ENCODE data around the gene KSR2.

The KSR2 gene

DNA sequence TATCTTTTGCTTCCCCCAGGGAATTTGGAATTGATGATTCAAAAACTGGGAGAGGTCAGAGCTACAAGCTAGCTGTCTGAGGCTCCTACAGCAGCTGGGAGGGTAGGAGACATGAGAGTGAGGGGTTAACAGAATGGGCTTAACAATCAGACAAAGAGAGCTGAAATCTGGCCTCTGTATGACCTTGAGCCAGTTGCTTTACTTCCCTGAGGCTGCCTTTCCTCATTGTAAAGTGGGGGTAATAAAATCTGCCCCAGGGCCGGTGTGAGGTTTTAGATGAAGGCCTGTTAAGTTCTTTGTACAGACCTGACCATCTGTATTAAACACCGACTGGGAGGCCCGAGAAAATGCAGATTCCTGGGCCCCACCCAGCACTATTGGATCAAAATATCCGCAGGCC lies 443.0 kb downstream of the KSR2 start:
- no peak overlapping the region for H3K27ac Mint-ChIP-seq
- H3K27me3 Mint-ChIP-seq: no peaks in the 10 kb centered on the region
- no peak overlapping the region for H3K4me3 Mint-ChIP-seq
- no peaks in the 10 kb centered on the region for H3K36me3 Mint-ChIP-seq
- H3K4me1 Mint-ChIP-seq: no peaks in the 10 kb centered on the region
- H3K9me3 Mint-ChIP-seq: peaks cover 3% of the 10 kb centered on the region
- no peak for ATAC-seq

DNA sequence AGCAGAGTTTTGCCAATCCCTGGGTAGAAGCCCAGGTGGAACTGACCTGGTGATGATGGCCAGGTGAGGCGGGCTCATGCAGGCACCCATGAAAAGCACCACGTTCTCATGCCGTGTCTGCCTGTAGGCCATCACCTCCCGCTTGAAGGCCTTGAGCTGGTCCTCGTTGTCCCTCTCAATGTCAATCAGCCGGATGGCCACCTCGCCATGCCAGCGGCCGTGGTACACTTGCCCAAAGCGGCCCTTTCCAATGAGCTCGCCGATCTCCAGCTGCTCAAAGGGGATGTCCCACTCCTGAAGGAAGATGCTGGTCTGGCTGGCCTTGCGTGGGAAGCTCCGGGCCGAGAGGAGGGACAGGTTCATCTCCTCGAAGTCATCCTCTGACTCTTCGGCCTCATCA lies 444.0 kb downstream of the KSR2 start:
- Mint-ChIP-seq H3K4me3 (no peak overlapping the region), H3K27me3 (no peaks in the 10 kb centered on the region), H3K36me3 (no peaks in the 10 kb centered on the region), H3K4me1 (no peaks in the 10 kb centered on the region), H3K9me3 (peaks cover 3% of the 10 kb centered on the region), H3K27ac (no peak overlapping the region)
- no peak for ATAC-seq

- ATAC-seq: no peak
- Mint-ChIP-seq H3K9me3 (peaks cover 3% of the 10 kb centered on the region), H3K27ac (no peak overlapping the region), H3K4me3 (no peak overlapping the region), H3K36me3 (no peaks in the 10 kb centered on the region), H3K27me3 (no peaks in the 10 kb centered on the region), H3K4me1 (no peaks in the 10 kb centered on the region)
Measured at GRCh38 chr12:117523971-117524370, 444.8 kb downstream of the KSR2 start.

GRCh38 chr12:117522559-117522958 lies 446.2 kb downstream of the KSR2 start:
- no peaks in the 10 kb centered on the region for H3K36me3 Mint-ChIP-seq
- no peaks in the 10 kb centered on the region for H3K27me3 Mint-ChIP-seq
- peaks cover 4% of the 10 kb centered on the region for H3K9me3 Mint-ChIP-seq
- no peak overlapping the region for H3K4me3 Mint-ChIP-seq
- no peak overlapping the region for H3K27ac Mint-ChIP-seq
- H3K4me1 Mint-ChIP-seq: no peaks in the 10 kb centered on the region
- ATAC-seq: no peak

GRCh38 chr12:117521867-117522266 lies 446.9 kb downstream of the KSR2 start:
- Mint-ChIP-seq H3K27ac (no peak overlapping the region), H3K9me3 (peaks cover 7% of the 10 kb centered on the region), H3K36me3 (no peaks in the 10 kb centered on the region), H3K27me3 (no peaks in the 10 kb centered on the region), H3K4me3 (no peak overlapping the region), H3K4me1 (no peaks in the 10 kb centered on the region)
- no peak for ATAC-seq

GRCh38 chr12:117521346-117521745 lies 447.4 kb downstream of the KSR2 start:
- H3K4me3 Mint-ChIP-seq: no peak overlapping the region
- no peaks in the 10 kb centered on the region for H3K4me1 Mint-ChIP-seq
- ATAC-seq: no peak
- H3K27me3 Mint-ChIP-seq: no peaks in the 10 kb centered on the region
- no peaks in the 10 kb centered on the region for H3K36me3 Mint-ChIP-seq
- H3K27ac Mint-ChIP-seq: no peak overlapping the region
- peaks cover 7% of the 10 kb centered on the region for H3K9me3 Mint-ChIP-seq

DNA sequence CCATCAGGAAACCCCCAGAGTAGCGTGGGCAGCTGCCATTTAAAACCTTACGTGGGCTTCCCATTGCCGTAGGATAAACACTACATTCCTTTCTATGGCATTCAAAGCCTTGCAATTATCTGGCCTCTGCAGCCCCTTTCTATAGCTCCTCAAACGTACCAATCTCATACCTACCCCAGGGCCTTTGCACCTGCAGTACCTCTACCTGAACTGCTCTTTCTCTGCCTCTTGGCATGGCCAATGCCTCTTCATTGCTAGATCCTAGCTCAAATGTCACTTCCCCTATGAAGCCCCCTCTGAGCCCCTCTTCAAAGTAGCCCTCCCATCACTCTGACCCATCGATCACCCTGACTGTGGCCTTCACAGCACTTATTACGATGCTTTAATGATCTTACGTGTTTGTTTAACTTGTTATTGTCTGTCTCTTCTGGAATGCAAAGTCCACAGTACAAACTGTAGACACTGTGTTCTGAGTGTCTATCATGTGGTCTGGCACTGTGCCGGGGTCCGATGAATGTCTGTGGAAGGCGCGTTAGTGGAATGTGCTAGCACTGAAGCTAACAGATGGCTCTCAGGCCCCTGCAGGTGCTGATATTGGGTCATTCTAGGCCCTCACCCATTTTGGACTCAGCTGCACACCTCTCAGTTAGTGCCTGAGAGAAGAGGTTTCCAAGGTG lies 450.1 kb downstream of the KSR2 start:
- ATAC-seq: no peak
- Mint-ChIP-seq H3K27me3 (no peaks in the 10 kb centered on the region), H3K4me1 (no peaks in the 10 kb centered on the region), H3K9me3 (peaks cover 12% of the 10 kb centered on the region), H3K27ac (no peak overlapping the region), H3K36me3 (no peaks in the 10 kb centered on the region), H3K4me3 (no peak overlapping the region)

DNA sequence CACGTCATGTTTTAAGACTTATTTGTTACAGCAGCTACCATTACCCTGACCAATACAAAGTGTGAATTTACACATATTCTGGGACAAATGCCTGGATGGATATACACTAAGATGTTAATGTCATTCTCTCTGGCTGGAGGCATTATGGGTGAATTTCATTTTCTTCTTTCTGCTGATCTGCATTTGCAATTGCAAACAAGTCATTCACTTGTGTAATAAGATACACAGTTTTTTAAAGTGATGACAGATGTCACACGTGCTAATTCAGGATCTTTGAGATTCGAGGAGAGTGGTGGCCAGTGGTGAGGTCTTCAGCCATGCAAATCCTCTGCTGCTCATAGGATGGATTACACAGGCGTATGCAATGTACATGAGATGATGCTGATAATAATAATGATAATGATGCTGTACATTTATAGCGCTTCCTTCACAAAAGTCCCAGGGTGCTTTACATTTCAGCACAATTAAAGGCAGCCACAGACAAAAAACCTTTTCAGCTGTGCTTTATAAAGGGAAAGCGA lies 451.5 kb downstream of the KSR2 start:
- H3K9me3 Mint-ChIP-seq: peaks cover 12% of the 10 kb centered on the region
- H3K4me3 Mint-ChIP-seq: no peak overlapping the region
- H3K36me3 Mint-ChIP-seq: no peaks in the 10 kb centered on the region
- H3K27ac Mint-ChIP-seq: no peak overlapping the region
- no peak for ATAC-seq
- H3K4me1 Mint-ChIP-seq: no peaks in the 10 kb centered on the region
- no peaks in the 10 kb centered on the region for H3K27me3 Mint-ChIP-seq

DNA sequence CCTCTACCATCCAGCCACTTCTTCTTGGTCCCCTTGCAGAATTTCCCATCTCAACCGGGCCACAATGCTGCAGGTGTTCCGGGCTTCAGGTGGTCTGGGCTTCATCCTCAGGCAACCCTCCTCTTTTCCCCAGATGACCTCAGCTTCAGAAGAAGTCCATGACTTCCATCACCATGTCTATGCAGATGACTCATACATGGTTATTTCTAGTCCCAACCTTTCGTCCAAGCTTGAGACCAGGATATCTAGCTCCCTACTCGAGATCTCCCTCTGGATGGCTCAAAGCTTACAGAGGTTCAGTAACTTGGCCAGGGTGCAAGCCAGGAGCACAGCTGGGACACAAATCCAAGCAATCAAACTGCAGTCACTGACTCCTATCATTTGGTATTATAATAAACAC lies 452.8 kb downstream of the KSR2 start:
- no peak overlapping the region for H3K27ac Mint-ChIP-seq
- no peaks in the 10 kb centered on the region for H3K36me3 Mint-ChIP-seq

GRCh38 chr12:117514016-117514415 lies 454.8 kb downstream of the KSR2 start:
- no peak overlapping the region for H3K4me3 Mint-ChIP-seq
- no peaks in the 10 kb centered on the region for H3K27me3 Mint-ChIP-seq
- ATAC-seq: no peak
- no peaks in the 10 kb centered on the region for H3K36me3 Mint-ChIP-seq
- H3K27ac Mint-ChIP-seq: no peak overlapping the region
- H3K4me1 Mint-ChIP-seq: no peaks in the 10 kb centered on the region
- peaks cover 12% of the 10 kb centered on the region for H3K9me3 Mint-ChIP-seq

More for the DNA sequence above, 452.8 kb downstream of the KSR2 start:
- Mint-ChIP-seq H3K4me1 (no peaks in the 10 kb centered on the region), H3K9me3 (peaks cover 12% of the 10 kb centered on the region), H3K4me3 (no peak overlapping the region), H3K27me3 (no peaks in the 10 kb centered on the region)
- no peak for ATAC-seq

DNA sequence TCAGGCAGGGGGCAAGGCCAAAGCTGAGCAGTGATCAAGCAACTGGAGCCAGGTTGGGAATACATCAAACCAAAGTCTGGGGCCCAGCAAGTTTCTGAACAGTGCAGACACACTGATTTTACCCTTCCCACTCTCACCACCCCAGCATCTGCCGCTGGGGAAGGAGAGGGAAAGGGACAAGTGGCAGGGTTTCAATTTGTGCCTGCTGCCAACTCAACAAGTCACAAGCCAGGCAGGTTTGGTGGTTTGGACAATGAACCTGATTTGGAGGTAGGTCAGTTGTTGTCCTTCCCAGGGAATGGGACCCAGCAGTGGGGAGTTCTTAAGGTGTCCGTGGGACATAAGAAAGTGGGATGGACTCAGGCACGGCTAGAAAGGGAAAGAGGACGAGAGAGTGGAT lies 455.4 kb downstream of the KSR2 start:
- no peak overlapping the region for H3K4me3 Mint-ChIP-seq

GRCh38 chr12:117508468-117508867 lies 460.3 kb downstream of the KSR2 start:
- no peak overlapping the region for H3K27ac Mint-ChIP-seq
- H3K4me1 Mint-ChIP-seq: no peaks in the 10 kb centered on the region
- no peaks in the 10 kb centered on the region for H3K36me3 Mint-ChIP-seq
- no peak overlapping the region for H3K4me3 Mint-ChIP-seq
- ATAC-seq: no peak
- peaks cover 12% of the 10 kb centered on the region for H3K9me3 Mint-ChIP-seq
- no peaks in the 10 kb centered on the region for H3K27me3 Mint-ChIP-seq

More for the DNA sequence above, 455.4 kb downstream of the KSR2 start:
- Mint-ChIP-seq H3K9me3 (peaks cover 15% of the 10 kb centered on the region), H3K27me3 (no peaks in the 10 kb centered on the region), H3K4me1 (no peaks in the 10 kb centered on the region), H3K27ac (no peak overlapping the region), H3K36me3 (no peaks in the 10 kb centered on the region)
- no peak for ATAC-seq

DNA sequence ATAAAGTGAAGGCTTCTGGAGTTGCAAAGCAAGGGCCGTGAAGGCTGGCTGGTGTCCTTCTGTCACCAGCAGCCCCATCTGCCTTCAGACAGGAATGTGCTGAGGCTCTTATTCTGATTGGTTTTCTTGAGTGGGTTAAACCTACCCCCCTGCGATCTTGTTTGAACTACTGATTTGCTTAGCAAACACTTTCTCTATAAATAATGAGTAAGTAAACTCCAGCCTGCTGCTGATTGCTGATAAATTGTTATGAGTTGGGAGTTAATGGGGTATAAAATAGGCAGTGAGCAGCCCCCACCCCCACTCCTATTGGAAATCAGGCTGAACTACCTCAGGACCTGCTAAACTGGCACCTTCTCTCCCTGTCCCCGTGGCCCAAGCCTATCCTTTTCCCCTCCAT lies 461.2 kb downstream of the KSR2 start:
- no peaks in the 10 kb centered on the region for H3K36me3 Mint-ChIP-seq
- ATAC-seq: no peak
- H3K27ac Mint-ChIP-seq: no peak overlapping the region
- H3K4me1 Mint-ChIP-seq: no peaks in the 10 kb centered on the region
- H3K27me3 Mint-ChIP-seq: no peaks in the 10 kb centered on the region
- H3K9me3 Mint-ChIP-seq: peaks cover 12% of the 10 kb centered on the region
- no peak overlapping the region for H3K4me3 Mint-ChIP-seq

- Mint-ChIP-seq H3K4me3 (no peak overlapping the region), H3K4me1 (no peaks in the 10 kb centered on the region), H3K9me3 (peaks cover 12% of the 10 kb centered on the region), H3K27me3 (no peaks in the 10 kb centered on the region), H3K36me3 (no peaks in the 10 kb centered on the region), H3K27ac (no peak overlapping the region)
- no peak for ATAC-seq
Measured at GRCh38 chr12:117506333-117506732, 462.5 kb downstream of the KSR2 start.

- no peaks in the 10 kb centered on the region for H3K36me3 Mint-ChIP-seq
- no peaks in the 10 kb centered on the region for H3K4me1 Mint-ChIP-seq
- no peak for ATAC-seq
- H3K27me3 Mint-ChIP-seq: peaks cover 9% of the 10 kb centered on the region
- peaks cover 8% of the 10 kb centered on the region for H3K9me3 Mint-ChIP-seq
- H3K27ac Mint-ChIP-seq: no peak overlapping the region
- no peak overlapping the region for H3K4me3 Mint-ChIP-seq
Measured at GRCh38 chr12:117502633-117503032, 466.2 kb downstream of the KSR2 start.

DNA sequence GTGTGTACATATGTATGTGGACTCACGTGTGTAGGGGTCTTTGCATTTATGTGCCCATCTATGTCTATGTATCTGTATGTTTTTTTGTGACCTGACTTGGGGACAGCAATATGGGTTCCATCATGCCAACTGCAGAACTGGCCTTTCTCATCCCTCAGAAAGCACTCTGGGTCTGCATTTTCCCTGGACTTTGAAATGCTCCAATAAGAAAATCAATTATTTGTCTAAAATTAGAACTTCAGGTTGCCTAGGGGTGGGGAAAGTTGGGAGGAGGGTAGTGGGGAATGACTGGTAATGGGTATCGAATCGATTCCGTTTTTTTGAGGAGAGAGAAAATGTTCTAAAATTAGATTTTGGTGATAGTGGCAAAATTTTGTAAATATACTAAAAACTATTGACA lies 466.6 kb downstream of the KSR2 start:
- H3K4me3 Mint-ChIP-seq: no peak overlapping the region
- no peaks in the 10 kb centered on the region for H3K4me1 Mint-ChIP-seq
- no peak overlapping the region for H3K27ac Mint-ChIP-seq
- no peaks in the 10 kb centered on the region for H3K36me3 Mint-ChIP-seq
- no peak for ATAC-seq
- peaks cover 8% of the 10 kb centered on the region for H3K9me3 Mint-ChIP-seq
- H3K27me3 Mint-ChIP-seq: peaks cover 9% of the 10 kb centered on the region

All from stimulated activated memory B cell treated with anti-CD40 and anti-IgM and Interleukin-4, amounts not matched to agents 10 μg/mL and 1 μg/mL and 100 μg/mL, for 72 hours (primary cell).